Transverse colon (tissue), 4 donors: ENCODE data around the gene RAF1. TPM values are rescaled to one million over a fixed set of nuclear protein-coding genes. Genes with fewer than 3 reads are reported as not detected.

Experiments
- DNase-seq: peaks from one replicate; pipeline ENCODE4 v3.0.0-alpha.2; 2019
- H3K27ac ChIP-seq, 4 donors: fragments of 200-600 bp; sonication (generic); 2 replicates each; pipeline ENCODE4 v1.5.1; 2016 to 2018; ENCODE audit warnings: inconsistent platforms in 4 of 4
- H3K27me3 ChIP-seq: fragments of 200-600 bp; sonication (generic); 2 replicates; pipeline ENCODE4 v1.5.1; 2017; ENCODE audit warnings: inconsistent platforms
- H3K36me3 ChIP-seq, 4 donors: fragments of 200-600 bp; sonication (generic); 2 replicates each; pipeline ENCODE4 v1.5.1; 2017 to 2019; ENCODE audit warnings: inconsistent platforms in 4 of 4
- H3K4me1 ChIP-seq, 4 donors: fragments of 200-600 bp; sonication (generic); 2 replicates each; pipeline ENCODE4 v1.5.1; 2017 to 2020; ENCODE audit warnings: inconsistent platforms in 4 of 4
- H3K4me3 ChIP-seq, 4 donors: fragments of 200-600 bp; sonication (generic); 1 replicate in 1 of 4; 2 replicates in 3 of 4; pipeline versions ENCODE4 v1.5.1 to v1.6.1; 2017 to 2019; ENCODE audit warnings: inconsistent platforms in 4 of 4
- H3K9me3 ChIP-seq, 2 donors: fragments of 200-600 bp; sonication (generic); 2 replicates each; pipeline ENCODE4 v1.5.1; 2017 to 2019; ENCODE audit warnings: inconsistent platforms in 2 of 2
- EP300 ChIP-seq: sonication (generic); formaldehyde crosslinking; IDR thresholded peaks from one replicate; pipeline ENCODE4 v1.6.1; 2017; ENCODE audit warnings: antibody characterized with exemption, low read depth
- POLR2A ChIP-seq: fragments of 450-650 bp; IDR thresholded peaks from one replicate; pipeline ENCODE4 v1.6.1; 2016; ENCODE audit warnings: antibody characterized with exemption, mild to moderate bottlenecking, moderate library complexity
- POLR2AphosphoS5 ChIP-seq, 3 donors: sonication (generic); formaldehyde crosslinking; IDR thresholded peaks; one replicate each; pipeline ENCODE4 v1.6.1; 2016; ENCODE audit warnings: antibody characterized with exemption in 3 of 3
- WGBS, 2 donors: methylation state at CpG; one replicate each; pipeline ENCODE4 v1.1.5; 2018; ENCODE audit warnings: low coverage in 1 of 2; 5-methylcytosine and 5-hydroxymethylcytosine counted together
- in situ Hi-C, 4 donors: fragments of 200-750 bp; cut with MboI; loops; one replicate each; pipeline versions ENCODE4 v1.15.0 to v1.15.1; 2017; ENCODE audit warnings: low sequenced_read_pairs in 3 of 4, low pct_ligation_motif_present in 1 of 4, low pct_unique_long_range_greater_than_20kb in 1 of 4
- intact Hi-C: fragments of 100-400 bp; cut with DNase I; formaldehyde crosslinking; loops from one replicate; pipeline ENCODE4 v1.15.1; 2023; ENCODE audit warnings: low total_unique reads
- total RNA-seq, 4 donors: library from RNA; depleted of rRNA; stranded (reverse); fragments of >200 nt; gene quantifications; one replicate each; pipeline ENCODE4 v1.1.0, GENCODE V29; 2016
- TF ChIP-seq, protein P1 (sequence below), 5 experiments: fragments of 200-600 bp in 3 of 5; fragments of 450-650 bp in 2 of 5; sonication (generic) in 3 of 5; IDR thresholded peaks; 1 replicate in 2 of 5; 2 replicates in 3 of 5; pipeline ENCODE4 v1.5.1; 2016 to 2017; ENCODE audit warnings: antibody characterized with exemption in 5 of 5, inconsistent platforms in 3 of 5, mild to moderate bottlenecking in 2 of 5, moderate library complexity in 1 of 5

Gene RAF1
- total RNA-seq, 4 donors from 2014 or later, result 98.4 to 283 (median 132) TPM

DNA sequence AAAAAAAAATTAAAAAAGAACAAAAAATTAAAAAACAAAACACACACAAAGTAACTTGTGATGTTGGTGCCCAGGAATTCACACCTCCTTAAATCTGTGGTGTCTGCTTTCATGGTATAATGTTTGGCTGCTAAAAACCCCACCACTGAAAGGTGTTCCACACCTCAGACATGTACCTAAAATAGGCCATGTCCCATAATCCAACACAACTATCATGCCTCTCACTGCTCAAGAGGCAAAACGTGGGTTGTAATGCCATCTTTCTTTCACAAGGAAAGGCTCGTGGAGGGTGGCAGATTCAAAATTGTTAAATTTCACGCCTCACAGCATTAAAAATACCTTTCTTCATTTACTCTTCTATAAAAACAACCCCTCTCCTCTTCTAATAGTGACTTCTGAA, 77.5 kb downstream of the RAF1 start:
- H3K36me3 ChIP-seq, result peaks cover 0 to 60% (median 25%) of the 10 kb centered on the region in 4 donors
- in situ Hi-C loops, result no loop called here

DNA sequence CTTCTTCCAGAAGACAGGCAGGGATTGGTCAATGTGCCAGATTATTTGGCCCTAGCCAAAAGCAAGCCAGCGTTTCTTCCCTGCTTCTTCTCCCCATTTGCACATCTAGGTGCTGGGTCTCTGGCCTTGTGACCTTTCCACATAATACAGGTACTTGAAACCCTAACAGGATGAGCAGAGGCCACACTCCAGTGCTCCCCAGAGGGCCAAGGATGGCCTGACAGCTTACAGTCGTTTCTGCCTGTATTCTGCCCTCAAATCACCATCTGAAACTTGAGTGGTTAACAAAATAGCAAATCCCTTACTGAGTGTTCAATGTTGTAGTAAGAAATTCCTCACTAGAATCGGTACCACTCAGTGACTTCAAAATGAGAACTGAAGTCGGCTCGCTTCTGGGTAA, 77.9 kb downstream of the RAF1 start:
- intact Hi-C loops, result no loop called here
- H3K27me3 ChIP-seq, result no peaks in the 10 kb centered on the region
- H3K4me3 ChIP-seq, result no peak overlapping the region
- H3K4me1 ChIP-seq, result no peaks in the 10 kb centered on the region
- 65 to 71% methylated on average over 4 to 5 of the region's 5 CpGs for WGBS, 2 donors
- H3K36me3 ChIP-seq, result peaks cover 0 to 56% (median 23%) of the 10 kb centered on the region in 4 donors
- TF ChIP-seq, protein P1, sequence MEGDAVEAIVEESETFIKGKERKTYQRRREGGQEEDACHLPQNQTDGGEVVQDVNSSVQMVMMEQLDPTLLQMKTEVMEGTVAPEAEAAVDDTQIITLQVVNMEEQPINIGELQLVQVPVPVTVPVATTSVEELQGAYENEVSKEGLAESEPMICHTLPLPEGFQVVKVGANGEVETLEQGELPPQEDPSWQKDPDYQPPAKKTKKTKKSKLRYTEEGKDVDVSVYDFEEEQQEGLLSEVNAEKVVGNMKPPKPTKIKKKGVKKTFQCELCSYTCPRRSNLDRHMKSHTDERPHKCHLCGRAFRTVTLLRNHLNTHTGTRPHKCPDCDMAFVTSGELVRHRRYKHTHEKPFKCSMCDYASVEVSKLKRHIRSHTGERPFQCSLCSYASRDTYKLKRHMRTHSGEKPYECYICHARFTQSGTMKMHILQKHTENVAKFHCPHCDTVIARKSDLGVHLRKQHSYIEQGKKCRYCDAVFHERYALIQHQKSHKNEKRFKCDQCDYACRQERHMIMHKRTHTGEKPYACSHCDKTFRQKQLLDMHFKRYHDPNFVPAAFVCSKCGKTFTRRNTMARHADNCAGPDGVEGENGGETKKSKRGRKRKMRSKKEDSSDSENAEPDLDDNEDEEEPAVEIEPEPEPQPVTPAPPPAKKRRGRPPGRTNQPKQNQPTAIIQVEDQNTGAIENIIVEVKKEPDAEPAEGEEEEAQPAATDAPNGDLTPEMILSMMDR (IDR thresholded peaks at IDR 0.05), result no peak
- TF ChIP-seq POLR2A, result no peak
- no peak for TF ChIP-seq EP300
- no peak for TF ChIP-seq POLR2AphosphoS5 (IDR thresholded peaks at IDR 0.05)
- H3K9me3 ChIP-seq, result no peaks in the 10 kb centered on the region
- H3K27ac ChIP-seq, result no peak overlapping the region
- in situ Hi-C loops, result no loop called here
- no peak for DNase-seq

More for the DNA sequence above, 77.5 kb downstream of the RAF1 start:
- Histone ChIP-seq H3K27ac (no peak overlapping the region), H3K4me1 (no peaks in the 10 kb centered on the region), H3K9me3 (no peaks in the 10 kb centered on the region), H3K27me3 (no peaks in the 10 kb centered on the region), H3K4me3 (no peak overlapping the region)
- no peak for TF ChIP-seq POLR2AphosphoS5 (IDR thresholded peaks at IDR 0.05)
- TF ChIP-seq EP300, result no peak
- no peak for TF ChIP-seq POLR2A
- TF ChIP-seq, protein P1 (IDR thresholded peaks at IDR 0.05), result no peak
- intact Hi-C loops, result no loop called here
- 87% methylated on average over 3 of the region's 3 CpGs for WGBS, 2 donors
- no peak for DNase-seq

DNA sequence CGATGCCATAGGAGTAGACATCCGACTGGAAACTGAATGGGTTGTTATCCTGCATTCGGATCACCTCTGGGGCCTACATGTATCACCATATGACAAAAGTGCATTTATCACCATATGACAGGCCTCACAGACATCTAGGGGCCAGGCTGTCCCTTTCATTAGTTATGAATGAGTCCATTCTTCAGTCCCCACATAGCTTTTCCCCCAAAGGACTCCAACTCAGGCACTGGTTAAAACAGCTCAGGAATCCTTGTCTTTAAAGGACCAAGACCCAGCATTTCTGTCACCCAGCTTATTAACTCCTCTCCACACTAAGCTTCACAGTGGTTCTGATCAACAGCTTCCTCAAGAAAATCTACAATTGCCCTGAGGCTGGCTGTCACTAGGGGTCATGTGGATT, 78.7 kb downstream of the RAF1 start:
- intact Hi-C loops (no loop called here), in situ Hi-C loops (no loop called here)
- Histone ChIP-seq H3K27me3 (no peaks in the 10 kb centered on the region), H3K27ac (no peak overlapping the region), H3K9me3 (no peaks in the 10 kb centered on the region), H3K36me3 (peaks cover 0 to 50% (median 20%) of the 10 kb centered on the region in 4 donors), H3K4me1 (no peaks in the 10 kb centered on the region), H3K4me3 (no peak overlapping the region)
- no peak for DNase-seq
- TF ChIP-seq EP300 (no peak), POLR2AphosphoS5 (IDR thresholded peaks at IDR 0.05) (no peak), POLR2A (no peak)
- TF ChIP-seq, protein P1 (IDR thresholded peaks at IDR 0.05), result no peak
- WGBS, 2 donors, result 94 to 100% methylated on average over 1 to 3 of the region's 3 CpGs

DNA sequence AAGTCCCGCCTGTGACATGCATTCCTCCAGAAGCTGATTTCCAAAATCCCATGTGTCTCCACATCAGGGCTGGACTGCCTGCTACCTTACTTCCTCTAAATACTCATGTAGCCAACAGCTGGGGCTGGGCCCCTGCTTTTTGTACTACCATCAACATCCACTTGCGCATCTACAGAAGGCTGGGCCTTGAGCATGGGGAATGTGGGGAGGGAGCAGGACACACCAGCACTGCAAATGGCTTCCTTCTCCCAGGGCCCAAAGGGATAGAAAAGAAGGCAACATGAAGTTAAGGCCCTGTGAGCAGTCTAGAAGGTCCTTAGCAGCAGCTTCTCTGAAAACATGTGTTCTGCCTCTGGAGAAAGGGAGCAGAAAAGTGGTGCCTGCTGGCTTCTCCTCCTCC, 79.8 kb downstream of the RAF1 start:
- intact Hi-C loops, result no loop called here
- Histone ChIP-seq H3K4me3 (no peak overlapping the region), H3K27me3 (no peaks in the 10 kb centered on the region), H3K4me1 (peaks cover 0 to 3% (median 0%) of the 10 kb centered on the region in 4 donors), H3K9me3 (no peaks in the 10 kb centered on the region), H3K27ac (no peak overlapping the region), H3K36me3 (peaks cover 0 to 45% (median 20%) of the 10 kb centered on the region in 4 donors)
- TF ChIP-seq POLR2AphosphoS5 (IDR thresholded peaks at IDR 0.05) (no peak), EP300 (no peak), POLR2A (no peak)
- TF ChIP-seq, protein P1 (IDR thresholded peaks at IDR 0.05), result no peak
- in situ Hi-C loops, result no loop called here
- no peak for DNase-seq
- WGBS, 2 donors, result 80 to 93% methylated on average over 1 to 2 of the region's 2 CpGs
